Nephron progenitor cell (in vitro differentiated cells): Measurements from ENCODE around the gene IFNGR1.

Experiments used
- DNase-seq: peaks from one replicate; pipeline ENCODE4 v3.0.0; 2021
- H3K27ac Mint-ChIP-seq: 2 replicates; pipeline ENCODE4 v1.8.0; 2021; ENCODE audit warnings: mild to moderate bottlenecking, moderate library complexity, mixed read lengths
- H3K27me3 Mint-ChIP-seq: 2 replicates; pipeline ENCODE4 v1.8.0; 2021; ENCODE audit warnings: mild to moderate bottlenecking, low read depth, mixed read lengths; ENCODE audit not compliant: poor library complexity
- H3K36me3 Mint-ChIP-seq: 2 replicates; pipeline ENCODE4 v1.8.0; 2021; ENCODE audit warnings: low read depth, mixed read lengths
- H3K4me1 Mint-ChIP-seq: 2 replicates; pipeline ENCODE4 v1.8.0; 2021; ENCODE audit warnings: mixed read lengths
- H3K4me3 Mint-ChIP-seq: 2 replicates; pipeline ENCODE4 v1.8.0; 2021; ENCODE audit warnings: mild to moderate bottlenecking, moderate library complexity, mixed read lengths
- H3K9me3 Mint-ChIP-seq: 2 replicates; pipeline ENCODE4 v1.8.0; 2021; ENCODE audit warnings: mild to moderate bottlenecking, moderate library complexity, mixed read lengths
- CTCF ChIP-seq: fragments of 200-600 bp; sonication (generic); IDR thresholded peaks from 2 replicates; pipeline ENCODE4 v1.5.0; 2021; ENCODE audit warnings: antibody characterized with exemption

The IFNGR1 gene

GRCh38 chr6:137185290-137185689 is 33.9 kb downstream of the IFNGR1 start:
- Mint-ChIP-seq H3K27ac (no peak overlapping the region), H3K27me3 (no peaks in the 10 kb centered on the region), H3K4me3 (no peak overlapping the region), H3K4me1 (no peaks in the 10 kb centered on the region), H3K9me3 (peaks cover 92% of the 10 kb centered on the region), H3K36me3 (peaks cover 15% of the 10 kb centered on the region)
- TF ChIP-seq CTCF, result no peak
- no peak for DNase-seq

- Mint-ChIP-seq H3K36me3 (peaks cover 10% of the 10 kb centered on the region), H3K4me1 (no peaks in the 10 kb centered on the region), H3K9me3 (peaks cover 79% of the 10 kb centered on the region), H3K4me3 (no peak overlapping the region), H3K27ac (no peak overlapping the region), H3K27me3 (no peaks in the 10 kb centered on the region)
- no peak for TF ChIP-seq CTCF
- DNase-seq, result no peak
Measured at GRCh38 chr6:137182654-137183073, 36.5 kb downstream of the IFNGR1 start.

GRCh38 chr6:137181891-137182653 is 37.1 kb downstream of the IFNGR1 start:
- Mint-ChIP-seq H3K4me1 (no peaks in the 10 kb centered on the region), H3K9me3 (peaks cover 73% of the 10 kb centered on the region), H3K4me3 (no peak overlapping the region), H3K27ac (no peak overlapping the region), H3K27me3 (no peaks in the 10 kb centered on the region), H3K36me3 (peaks cover 10% of the 10 kb centered on the region)
- DNase-seq, result no peak
- TF ChIP-seq CTCF, result no peak

GRCh38 chr6:137177611-137178010 is 41.6 kb downstream of the IFNGR1 start:
- H3K27me3 Mint-ChIP-seq, result peaks cover under 1% of the 10 kb centered on the region
- H3K36me3 Mint-ChIP-seq, result peaks cover 5% of the 10 kb centered on the region
- no peak overlapping the region for H3K4me3 Mint-ChIP-seq
- H3K27ac Mint-ChIP-seq, result no peak overlapping the region
- peaks cover 36% of the 10 kb centered on the region for H3K9me3 Mint-ChIP-seq
- H3K4me1 Mint-ChIP-seq, result peaks cover 1% of the 10 kb centered on the region
- DNase-seq, result no peak
- no peak for TF ChIP-seq CTCF

GRCh38 chr6:137176729-137177128 is 42.5 kb downstream of the IFNGR1 start:
- H3K36me3 Mint-ChIP-seq, result peaks cover 5% of the 10 kb centered on the region
- peaks cover 27% of the 10 kb centered on the region for H3K9me3 Mint-ChIP-seq
- DNase-seq, result no peak
- H3K4me3 Mint-ChIP-seq, result no peak overlapping the region
- H3K4me1 Mint-ChIP-seq, result peaks cover 5% of the 10 kb centered on the region
- peaks cover 4% of the 10 kb centered on the region for H3K27me3 Mint-ChIP-seq
- TF ChIP-seq CTCF, result no peak
- H3K27ac Mint-ChIP-seq, result no peak overlapping the region

- Mint-ChIP-seq H3K27ac (no peak overlapping the region), H3K4me1 (peaks cover 5% of the 10 kb centered on the region), H3K9me3 (peaks cover 18% of the 10 kb centered on the region), H3K4me3 (no peak overlapping the region), H3K27me3 (peaks cover 4% of the 10 kb centered on the region), H3K36me3 (peaks cover 4% of the 10 kb centered on the region)
- no peak for DNase-seq
- TF ChIP-seq CTCF, result no peak
Measured at GRCh38 chr6:137175868-137176245, 43.3 kb downstream of the IFNGR1 start.
